ENCODE results near the gene ZP3. TPM values are rescaled to one million over a fixed set of nuclear protein-coding genes. Genes with fewer than 3 reads are reported as not detected.
"Not testable (repeated sequence)": the region's sequence is repeated elsewhere in the genome, so short reads cannot be mapped to it uniquely, and the experiment has no call there.

The ZP3 gene
- polyA plus RNA-seq, 1 donor from 2014 or later = not detected

- not testable (repeated sequence) for H3K9me3 ChIP-seq (ENCODE audit: low read length); H3K9me2 ChIP-seq (ENCODE audit: insufficient read depth, low read length); H2AFZ ChIP-seq (ENCODE audit: low read depth, low read length); H3F3A ChIP-seq (ENCODE audit: insufficient read depth, low read length, poor library complexity, severe bottlenecking); H3K4me3 ChIP-seq (ENCODE audit: low read length); H4K20me1 ChIP-seq (ENCODE audit: insufficient read depth); H3K27ac ChIP-seq (ENCODE audit: low read length); H3K9ac ChIP-seq (ENCODE audit: low read length); H3K4me2 ChIP-seq (ENCODE audit: low read length); H3K36me3 ChIP-seq (ENCODE audit: insufficient read depth, low read length); H3K27me3 ChIP-seq (ENCODE audit: insufficient read depth, low read depth, low read length); H3K79me2 ChIP-seq (replicated peaks; ENCODE audit: insufficient read depth, low read length)
These were observed 46.9 kb downstream of the ZP3 start for GRCh38 chr7:76471556-76472221.

GRCh38 chr7:76473097-76473496, 48.3 kb downstream of the ZP3 start:
- not testable (repeated sequence) for H3K9me2 ChIP-seq (ENCODE audit: insufficient read depth, low read length); H3K27me3 ChIP-seq (ENCODE audit: insufficient read depth, low read depth, low read length); H2AFZ ChIP-seq (ENCODE audit: low read depth, low read length); H3K4me3 ChIP-seq (ENCODE audit: low read length); H3K27ac ChIP-seq (ENCODE audit: low read length); H4K20me1 ChIP-seq (ENCODE audit: insufficient read depth); H3K79me2 ChIP-seq (replicated peaks; ENCODE audit: insufficient read depth, low read length); H3K9me3 ChIP-seq (ENCODE audit: low read length); H3K4me2 ChIP-seq (ENCODE audit: low read length); H3K36me3 ChIP-seq (ENCODE audit: insufficient read depth, low read length); H3K9ac ChIP-seq (ENCODE audit: low read length); H3F3A ChIP-seq (ENCODE audit: insufficient read depth, low read length, poor library complexity, severe bottlenecking)

GRCh38 chr7:76476280-76476679, 51.5 kb downstream of the ZP3 start:
- not testable (repeated sequence) for H3F3A ChIP-seq (ENCODE audit: insufficient read depth, low read length, poor library complexity, severe bottlenecking)

GRCh38 chr7:76476742-76477474, 52.2 kb downstream of the ZP3 start:
- H2AFZ ChIP-seq (ENCODE audit: low read depth, low read length); H3K9ac ChIP-seq (ENCODE audit: low read length); H3K36me3 ChIP-seq (ENCODE audit: insufficient read depth, low read length); H3K79me2 ChIP-seq (replicated peaks; ENCODE audit: insufficient read depth, low read length); H3K9me3 ChIP-seq (ENCODE audit: low read length); H3K4me2 ChIP-seq (ENCODE audit: low read length); H3K9me2 ChIP-seq (ENCODE audit: insufficient read depth, low read length); H4K20me1 ChIP-seq (ENCODE audit: insufficient read depth); H3K27ac ChIP-seq (ENCODE audit: low read length); H3F3A ChIP-seq (ENCODE audit: insufficient read depth, low read length, poor library complexity, severe bottlenecking); H3K4me3 ChIP-seq (ENCODE audit: low read length); H3K27me3 ChIP-seq (ENCODE audit: insufficient read depth, low read depth, low read length): not testable (repeated sequence)

More at GRCh38 chr7:76476280-76476679, 51.5 kb downstream of the ZP3 start:
- H3K27me3 ChIP-seq (ENCODE audit: insufficient read depth, low read depth, low read length); H3K4me2 ChIP-seq (ENCODE audit: low read length); H3K9me2 ChIP-seq (ENCODE audit: insufficient read depth, low read length); H3K4me3 ChIP-seq (ENCODE audit: low read length); H3K27ac ChIP-seq (ENCODE audit: low read length); H3K36me3 ChIP-seq (ENCODE audit: insufficient read depth, low read length); H3K9ac ChIP-seq (ENCODE audit: low read length); H3K79me2 ChIP-seq (replicated peaks; ENCODE audit: insufficient read depth, low read length); H2AFZ ChIP-seq (ENCODE audit: low read depth, low read length); H3K9me3 ChIP-seq (ENCODE audit: low read length); H4K20me1 ChIP-seq (ENCODE audit: insufficient read depth): not testable (repeated sequence)

- H3K36me3 ChIP-seq (ENCODE audit: insufficient read depth, low read length); H3K9ac ChIP-seq (ENCODE audit: low read length); H3K27ac ChIP-seq (ENCODE audit: low read length); H4K20me1 ChIP-seq (ENCODE audit: insufficient read depth); H3K27me3 ChIP-seq (ENCODE audit: insufficient read depth, low read depth, low read length); H3K9me3 ChIP-seq (ENCODE audit: low read length); H3K79me2 ChIP-seq (replicated peaks; ENCODE audit: insufficient read depth, low read length); H3F3A ChIP-seq (ENCODE audit: insufficient read depth, low read length, poor library complexity, severe bottlenecking); H3K9me2 ChIP-seq (ENCODE audit: insufficient read depth, low read length); H2AFZ ChIP-seq (ENCODE audit: low read depth, low read length); H3K4me2 ChIP-seq (ENCODE audit: low read length); H3K4me3 ChIP-seq (ENCODE audit: low read length): not testable (repeated sequence)
These were observed 54.9 kb downstream of the ZP3 start for GRCh38 chr7:76479628-76480027.

- not testable (repeated sequence) for H3K9me2 ChIP-seq (ENCODE audit: insufficient read depth, low read length); H3K9ac ChIP-seq (ENCODE audit: low read length); H3K4me2 ChIP-seq (ENCODE audit: low read length); H3K4me3 ChIP-seq (ENCODE audit: low read length); H3K36me3 ChIP-seq (ENCODE audit: insufficient read depth, low read length); H3K9me3 ChIP-seq (ENCODE audit: low read length); H3K27me3 ChIP-seq (ENCODE audit: insufficient read depth, low read depth, low read length); H2AFZ ChIP-seq (ENCODE audit: low read depth, low read length); H3K79me2 ChIP-seq (replicated peaks; ENCODE audit: insufficient read depth, low read length); H3F3A ChIP-seq (ENCODE audit: insufficient read depth, low read length, poor library complexity, severe bottlenecking); H4K20me1 ChIP-seq (ENCODE audit: insufficient read depth); H3K27ac ChIP-seq (ENCODE audit: low read length)
These were observed 55.9 kb downstream of the ZP3 start for GRCh38 chr7:76480403-76481253.

GRCh38 chr7:76482660-76483059, 57.9 kb downstream of the ZP3 start:
- not testable (repeated sequence) for H3K27me3 ChIP-seq (ENCODE audit: insufficient read depth, low read depth, low read length); H3K9me3 ChIP-seq (ENCODE audit: low read length); H3K36me3 ChIP-seq (ENCODE audit: insufficient read depth, low read length); H4K20me1 ChIP-seq (ENCODE audit: insufficient read depth); H3K79me2 ChIP-seq (replicated peaks; ENCODE audit: insufficient read depth, low read length); H2AFZ ChIP-seq (ENCODE audit: low read depth, low read length); H3F3A ChIP-seq (ENCODE audit: insufficient read depth, low read length, poor library complexity, severe bottlenecking); H3K4me3 ChIP-seq (ENCODE audit: low read length); H3K9me2 ChIP-seq (ENCODE audit: insufficient read depth, low read length); H3K4me2 ChIP-seq (ENCODE audit: low read length); H3K9ac ChIP-seq (ENCODE audit: low read length); H3K27ac ChIP-seq (ENCODE audit: low read length)

Data from neural cell (in vitro differentiated cells).